NCI-H2196 treated with DMSO at 0.1 percent for 48 hours (cell line): Measurements from ENCODE around the gene CCL8.
"Not testable (repeated sequence)": the region's sequence is repeated elsewhere in the genome, so short reads cannot be mapped to it uniquely, and the experiment has no call there.

Experiments used
- DNase-seq: peaks from one replicate; lab custom pipeline; 2025; ENCODE audit not compliant: unreplicated experiment; lab: John Stamatoyannopoulos, UW

The CCL8 gene

GRCh38 chr17:34313164-34313563 lies 6.1 kb upstream of the CCL8 start:
- DNase-seq, result no peak

GRCh38 chr17:34314279-34314678 lies 5.0 kb upstream of the CCL8 start:
- DNase-seq, result no peak

GRCh38 chr17:34318474-34318873 lies 761 bp upstream of the CCL8 start:
- DNase-seq, result no peak

- DNase-seq, result no peak
These were observed 2.7 kb downstream of the CCL8 start for GRCh38 chr17:34321964-34322363.

- not testable (repeated sequence) for DNase-seq
These were observed 8.3 kb downstream of the CCL8 start for GRCh38 chr17:34327580-34327979.

GRCh38 chr17:34337701-34338100 lies 18.5 kb downstream of the CCL8 start:
- DNase-seq, result no peak

- DNase-seq, result no peak
These were observed 20.0 kb downstream of the CCL8 start for GRCh38 chr17:34339138-34339770.

GRCh38 chr17:34341916-34342315 lies 22.7 kb downstream of the CCL8 start:
- DNase-seq, result no peak

GRCh38 chr17:34347063-34347462 lies 27.8 kb downstream of the CCL8 start:
- no peak for DNase-seq

- DNase-seq, result no peak
These were observed 30.5 kb downstream of the CCL8 start for GRCh38 chr17:34349751-34350150.

- no peak for DNase-seq
These were observed 31.9 kb downstream of the CCL8 start for GRCh38 chr17:34351096-34351495.

GRCh38 chr17:34352191-34352590 lies 33.0 kb downstream of the CCL8 start:
- DNase-seq, result no peak

GRCh38 chr17:34354637-34355036 lies 35.4 kb downstream of the CCL8 start:
- no peak for DNase-seq

- DNase-seq, result no peak
These were observed 37.0 kb downstream of the CCL8 start, which contains the start of gene CCL13 for GRCh38 chr17:34356194-34356593. CCL13 (plus strand) TSS chr17:34356480; CDS start chr17:34356527, 47 bp downstream.

- no peak for DNase-seq
These were observed 38.2 kb downstream of the CCL8 start for GRCh38 chr17:34357398-34357797.

- DNase-seq, result no peak
These were observed 39.4 kb downstream of the CCL8 start for GRCh38 chr17:34358631-34359030.

- no peak for DNase-seq
These were observed 41.5 kb downstream of the CCL8 start for GRCh38 chr17:34360601-34361270.

- DNase-seq, result peak; percentile 14
These were observed 42.3 kb downstream of the CCL8 start for GRCh38 chr17:34361478-34362061.

GRCh38 chr17:34363183-34363661 lies 44.0 kb downstream of the CCL8 start, which contains the start of gene CCL1:
CCL1 (minus strand) TSS chr17:34363233; CDS start chr17:34363161, 72 bp downstream.
- no peak for DNase-seq

- DNase-seq, result no peak
These were observed 45.5 kb downstream of the CCL8 start for GRCh38 chr17:34364751-34365150.

GRCh38 chr17:34365340-34365739 lies 46.1 kb downstream of the CCL8 start:
- no peak for DNase-seq

GRCh38 chr17:34366010-34366409 lies 46.8 kb downstream of the CCL8 start:
- no peak for DNase-seq
